ENCODE measurements around the gene SH3PXD2A.

The SH3PXD2A gene

GRCh38 chr10:103553743-103554487 is 301.5 kb downstream of the SH3PXD2A start:
- TF ChIP-seq, protein P1, sequence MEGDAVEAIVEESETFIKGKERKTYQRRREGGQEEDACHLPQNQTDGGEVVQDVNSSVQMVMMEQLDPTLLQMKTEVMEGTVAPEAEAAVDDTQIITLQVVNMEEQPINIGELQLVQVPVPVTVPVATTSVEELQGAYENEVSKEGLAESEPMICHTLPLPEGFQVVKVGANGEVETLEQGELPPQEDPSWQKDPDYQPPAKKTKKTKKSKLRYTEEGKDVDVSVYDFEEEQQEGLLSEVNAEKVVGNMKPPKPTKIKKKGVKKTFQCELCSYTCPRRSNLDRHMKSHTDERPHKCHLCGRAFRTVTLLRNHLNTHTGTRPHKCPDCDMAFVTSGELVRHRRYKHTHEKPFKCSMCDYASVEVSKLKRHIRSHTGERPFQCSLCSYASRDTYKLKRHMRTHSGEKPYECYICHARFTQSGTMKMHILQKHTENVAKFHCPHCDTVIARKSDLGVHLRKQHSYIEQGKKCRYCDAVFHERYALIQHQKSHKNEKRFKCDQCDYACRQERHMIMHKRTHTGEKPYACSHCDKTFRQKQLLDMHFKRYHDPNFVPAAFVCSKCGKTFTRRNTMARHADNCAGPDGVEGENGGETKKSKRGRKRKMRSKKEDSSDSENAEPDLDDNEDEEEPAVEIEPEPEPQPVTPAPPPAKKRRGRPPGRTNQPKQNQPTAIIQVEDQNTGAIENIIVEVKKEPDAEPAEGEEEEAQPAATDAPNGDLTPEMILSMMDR (IDR thresholded peaks at IDR 0.05) = no peak
- H3K4me3 ChIP-seq = no peak overlapping the region
- DNase-seq (ENCODE audit: low spot score) = no peak
- H3K27ac ChIP-seq = no peak overlapping the region

DNA sequence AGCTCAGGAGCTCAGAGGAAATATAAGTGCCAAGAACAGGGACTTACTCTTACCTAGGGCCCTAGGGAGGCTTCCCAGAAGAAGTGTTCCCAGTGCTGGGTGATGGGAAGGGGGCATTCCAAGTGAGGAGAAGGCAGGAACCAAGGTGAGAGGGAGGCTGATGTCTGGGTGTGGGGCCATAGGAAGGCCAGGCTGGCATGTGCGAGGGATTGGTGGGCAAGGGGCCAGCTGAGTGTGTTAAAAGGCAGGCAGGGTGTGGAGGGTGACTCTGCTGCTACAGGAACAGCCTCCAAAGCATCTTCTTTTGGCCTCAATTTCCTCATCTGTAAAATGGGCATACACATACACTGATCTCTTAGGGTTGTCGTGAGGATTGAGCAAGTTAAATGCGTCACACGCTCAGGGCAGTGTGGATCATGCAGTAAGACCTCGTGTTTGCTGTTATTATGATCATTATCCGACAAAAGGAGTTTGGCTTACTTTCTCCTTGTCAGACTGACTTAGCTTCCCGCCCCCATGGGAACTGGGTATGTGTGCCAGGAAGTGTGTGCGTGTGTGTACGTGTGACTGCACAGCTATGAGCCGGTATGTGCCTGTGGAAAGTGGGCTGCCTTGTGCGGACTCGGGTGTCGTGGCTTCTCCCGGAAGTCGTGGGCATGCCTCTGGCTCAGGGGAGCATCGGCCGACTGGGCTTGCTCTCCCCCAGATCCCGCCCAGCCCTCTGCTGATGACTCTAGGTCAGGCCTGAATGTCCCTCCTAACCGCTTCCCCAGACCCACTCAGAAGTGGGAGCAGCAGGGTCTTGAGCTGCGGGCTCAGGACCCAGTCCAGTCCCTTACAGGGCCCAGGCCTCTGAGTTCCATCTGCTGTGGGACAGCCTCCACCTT is 302.3 kb downstream of the SH3PXD2A start:
- Histone ChIP-seq H3K4me3 (no peak overlapping the region), H3K27ac (no peak overlapping the region)
- TF ChIP-seq, protein P1 (IDR thresholded peaks at IDR 0.05) = no peak
- no peak for DNase-seq (ENCODE audit: low spot score)

GRCh38 chr10:103551619-103552602 is 303.5 kb downstream of the SH3PXD2A start:
- Histone ChIP-seq H3K4me3 (no peak overlapping the region), H3K27ac (no peak overlapping the region)
- TF ChIP-seq, protein P1 (IDR thresholded peaks at IDR 0.05) = no peak
- no peak for DNase-seq (ENCODE audit: low spot score)

DNA sequence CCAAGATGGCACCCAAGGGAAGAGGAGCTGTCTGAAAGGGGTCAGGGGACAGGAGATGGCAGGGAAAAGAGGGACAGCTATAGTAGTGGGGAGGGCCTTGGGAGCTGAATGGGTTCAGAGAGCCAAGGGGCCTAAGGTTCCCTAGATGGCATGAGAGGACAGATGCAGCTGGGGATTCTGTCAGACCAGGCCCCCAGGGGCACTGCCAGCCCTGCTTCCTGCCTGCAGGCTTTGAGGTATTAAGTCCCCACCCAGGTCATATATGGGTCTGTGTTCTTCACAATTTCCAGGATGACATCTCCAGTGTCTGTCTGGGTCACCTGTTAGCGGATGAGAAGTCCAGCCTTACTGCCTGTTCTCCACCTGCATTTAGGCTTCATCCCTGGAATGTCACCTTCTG is 305.1 kb downstream of the SH3PXD2A start:
- Histone ChIP-seq H3K27ac (no peak overlapping the region), H3K4me3 (no peak overlapping the region)
- DNase-seq (ENCODE audit: low spot score) = no peak
- TF ChIP-seq, protein P1 (IDR thresholded peaks at IDR 0.05) = no peak

- Histone ChIP-seq H3K27ac (no peak overlapping the region), H3K4me3 (no peak overlapping the region)
- peak; percentile 57 for DNase-seq (ENCODE audit: low spot score)
- TF ChIP-seq, protein P1 (IDR thresholded peaks at IDR 0.05) = no peak
These were observed 306.1 kb downstream of the SH3PXD2A start for GRCh38 chr10:103549349-103549685.

- Histone ChIP-seq H3K4me3 (no peak overlapping the region), H3K27ac (no peak overlapping the region)
- TF ChIP-seq, protein P1 (IDR thresholded peaks at IDR 0.05) = no peak
- DNase-seq (ENCODE audit: low spot score) = peak; percentile 55
These were observed 306.6 kb downstream of the SH3PXD2A start for GRCh38 chr10:103548581-103549348.
